HL-60 (cell line): Measurements from ENCODE around the gene LRRC55.

Experiments
- DNase-seq, 2 experiments: peaks; one replicate each; pipeline ENCODE4 v3.0.0-alpha.2; 2010 to 2020; ENCODE audit warnings: low read depth in 1 of 2, low spot score in 1 of 2
- H3K27ac ChIP-seq: fragments of 250-450 bp; sonication (Bioruptor Pico); replicated peaks from 2 replicates; pipeline ENCODE4 v1.5.1; 2020; ENCODE audit warnings: mild to moderate bottlenecking, moderate library complexity
- H3K27me3 ChIP-seq: fragments of 250-450 bp; sonication (Bioruptor Pico); 2 replicates; pipeline ENCODE4 v1.5.1; 2021; ENCODE audit warnings: mild to moderate bottlenecking, moderate library complexity; ENCODE audit not compliant: insufficient read depth, poor library complexity, severe bottlenecking
- H3K4me3 ChIP-seq: replicated peaks from 2 replicates; pipeline ENCODE4 v1.5.1; 2011; ENCODE audit warnings: mild to moderate bottlenecking, control low read depth, low read length; ENCODE audit not compliant: insufficient read depth
- CTCF ChIP-seq: IDR thresholded peaks from one replicate; pipeline ENCODE4 v1.5.1; 2011; ENCODE audit warnings: low read length, control low read depth, inconsistent platforms; ENCODE audit not compliant: insufficient read depth
- GABPA ChIP-seq: IDR thresholded peaks from 2 replicates; pipeline ENCODE4 v1.6.1; 2012; ENCODE audit warnings: low read depth
- POLR2AphosphoS5 ChIP-seq: IDR thresholded peaks from 2 replicates; pipeline ENCODE4 v1.6.1; 2012; ENCODE audit warnings: low read depth
- REST ChIP-seq: IDR thresholded peaks from 2 replicates; pipeline ENCODE4 v1.6.1; 2012; ENCODE audit warnings: low read depth; ENCODE audit not compliant: insufficient replicate concordance
- SPI1 ChIP-seq: IDR thresholded peaks from 2 replicates; pipeline ENCODE4 v1.6.1; 2012; ENCODE audit warnings: low read depth, mild to moderate bottlenecking, borderline replicate concordance

Gene LRRC55

DNA sequence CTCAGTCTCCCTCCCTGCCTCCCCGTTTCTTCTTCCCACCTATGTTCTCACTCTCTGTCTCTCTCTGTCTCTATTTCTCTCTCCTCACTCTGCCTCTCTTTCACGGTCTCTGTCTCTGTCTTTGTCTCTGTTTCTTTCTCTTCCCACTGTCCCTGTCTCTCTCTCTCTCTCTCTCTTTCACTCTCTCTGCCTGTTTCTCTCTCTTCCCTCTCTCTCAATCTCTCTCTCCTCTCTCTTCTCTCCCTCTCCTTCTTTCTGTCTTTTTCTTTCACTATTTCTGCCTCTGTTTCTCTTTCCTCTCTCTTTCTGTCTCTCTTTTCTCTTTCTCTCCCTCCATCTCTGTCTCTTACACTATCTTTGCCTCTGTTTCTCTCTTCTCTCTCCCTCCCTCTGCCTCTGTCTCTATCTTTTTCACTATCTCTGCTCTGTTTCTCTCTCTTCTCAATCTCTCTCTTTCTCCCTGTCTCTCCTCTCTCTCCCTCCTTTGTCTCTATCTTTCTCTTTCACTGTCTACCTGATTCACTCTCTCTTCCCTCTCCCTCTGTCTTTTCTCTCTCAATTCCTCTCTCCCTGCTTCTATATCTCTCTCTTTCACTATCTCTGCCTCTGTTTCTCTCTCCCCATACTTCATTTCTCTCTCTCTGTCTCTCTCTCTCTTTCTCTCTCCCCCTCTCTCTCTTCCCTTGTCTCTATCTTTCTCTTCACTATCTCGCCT is 49.9 kb downstream of the LRRC55 start:
- no peak for DNase-seq
- no peak for TF ChIP-seq POLR2AphosphoS5
- TF ChIP-seq REST = no peak
- TF ChIP-seq GABPA = no peak
- no peak for TF ChIP-seq SPI1
- TF ChIP-seq CTCF = no peak
- Histone ChIP-seq H3K27me3 (peaks cover 33% of the 10 kb centered on the region), H3K27ac (no peak overlapping the region), H3K4me3 (no peak overlapping the region)

DNA sequence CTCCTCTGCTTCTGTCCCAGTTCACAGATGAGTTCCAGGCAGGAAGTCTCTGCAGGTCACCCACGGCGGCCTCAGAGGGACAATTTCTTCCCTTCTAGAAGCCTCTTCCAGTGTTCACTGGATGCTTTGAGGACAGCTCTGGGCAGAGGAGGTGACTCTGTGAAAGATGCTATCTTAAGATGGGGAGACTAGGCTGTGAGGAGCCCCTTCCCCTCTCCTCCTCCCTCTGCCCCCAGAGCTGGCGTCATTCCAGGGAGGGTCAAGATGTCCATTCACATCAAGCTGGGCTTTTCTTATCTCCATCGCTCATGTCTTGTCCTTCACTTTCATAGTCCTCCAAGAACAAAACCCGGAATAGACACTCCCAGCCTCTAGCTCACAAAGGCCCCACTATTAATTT is 51.9 kb downstream of the LRRC55 start:
- Histone ChIP-seq H3K27ac (no peak overlapping the region), H3K4me3 (no peak overlapping the region), H3K27me3 (peaks cover 35% of the 10 kb centered on the region)
- no peak for DNase-seq
- TF ChIP-seq REST (no peak), SPI1 (no peak), POLR2AphosphoS5 (no peak), CTCF (no peak), GABPA (no peak)

GRCh38 chr11:57235761-57236703 is 54.3 kb downstream of the LRRC55 start:
- TF ChIP-seq POLR2AphosphoS5 (no peak), REST (no peak), SPI1 (no peak), GABPA (no peak), CTCF (no peak)
- no peak overlapping the region for H3K27ac ChIP-seq
- DNase-seq = no peak
- peaks cover 34% of the 10 kb centered on the region for H3K27me3 ChIP-seq
- H3K4me3 ChIP-seq = no peak overlapping the region
